GM21825 (cell line): ENCODE measurements around the gene SERBP1.
A peak's percentile ranks its signal among the peaks of the same experiment; 100 is the strongest.
"Not testable (repeated sequence)": the region's sequence is repeated elsewhere in the genome, so short reads cannot be mapped to it uniquely, and the experiment has no call there.

ENCODE experiments used
- ATAC-seq: cut with Tn5 transposase; IDR thresholded peaks from one replicate; pipeline ENCODE4 v1.9.1; 2021; ENCODE audit warnings: mild to moderate bottlenecking, moderate library complexity; ENCODE audit not compliant: unreplicated experiment

SERBP1 gene

GRCh38 chr1:67441183-67441582, 11.0 kb upstream of the SERBP1 start:
- no peak for ATAC-seq

- ATAC-seq, result no peak
These were observed 10.1 kb upstream of the SERBP1 start for GRCh38 chr1:67440339-67440738.

GRCh38 chr1:67439277-67440029, 9.3 kb upstream of the SERBP1 start:
- ATAC-seq, result no peak

- ATAC-seq, result no peak
These were observed 7.8 kb upstream of the SERBP1 start for GRCh38 chr1:67437961-67438360.

- no peak for ATAC-seq
These were observed 6.4 kb upstream of the SERBP1 start for GRCh38 chr1:67436511-67437055.

GRCh38 chr1:67434491-67434890, 4.3 kb upstream of the SERBP1 start:
- no peak for ATAC-seq

GRCh38 chr1:67433837-67434236, 3.6 kb upstream of the SERBP1 start:
- ATAC-seq, result no peak

GRCh38 chr1:67432745-67433144, 2.5 kb upstream of the SERBP1 start:
- no peak for ATAC-seq

- no peak for ATAC-seq
These were observed 1.8 kb upstream of the SERBP1 start for GRCh38 chr1:67431869-67432578.

- ATAC-seq, result no peak
These were observed 1.1 kb upstream of the SERBP1 start for GRCh38 chr1:67431156-67431765.

- peak; percentile 2 for ATAC-seq
These were observed 459 bp downstream of the SERBP1 start for GRCh38 chr1:67429528-67430357.

GRCh38 chr1:67429011-67429527, 1.1 kb downstream of the SERBP1 start:
- ATAC-seq, result no peak

GRCh38 chr1:67427947-67428346, 2.3 kb downstream of the SERBP1 start:
- no peak for ATAC-seq

- ATAC-seq, result no peak
These were observed 2.7 kb downstream of the SERBP1 start for GRCh38 chr1:67427465-67427864.

- ATAC-seq, result no peak
These were observed 9.2 kb downstream of the SERBP1 start for GRCh38 chr1:67420835-67421492.

- ATAC-seq, result no peak
These were observed 11.2 kb downstream of the SERBP1 start for GRCh38 chr1:67418839-67419586.

- not testable (repeated sequence) for ATAC-seq
These were observed 12.5 kb downstream of the SERBP1 start for GRCh38 chr1:67417733-67418132.

GRCh38 chr1:67415041-67415440, 15.2 kb downstream of the SERBP1 start:
- no peak for ATAC-seq

- ATAC-seq, result no peak
These were observed 15.6 kb downstream of the SERBP1 start for GRCh38 chr1:67414574-67414973.
